Measurements from ENCODE around the gene PRAMEF20. TPM values are rescaled to one million over a fixed set of nuclear protein-coding genes. Genes with fewer than 3 reads are reported as not detected.

The PRAMEF20 gene
- total RNA-seq, 1 donor from 2014 or later = not detected

DNA sequence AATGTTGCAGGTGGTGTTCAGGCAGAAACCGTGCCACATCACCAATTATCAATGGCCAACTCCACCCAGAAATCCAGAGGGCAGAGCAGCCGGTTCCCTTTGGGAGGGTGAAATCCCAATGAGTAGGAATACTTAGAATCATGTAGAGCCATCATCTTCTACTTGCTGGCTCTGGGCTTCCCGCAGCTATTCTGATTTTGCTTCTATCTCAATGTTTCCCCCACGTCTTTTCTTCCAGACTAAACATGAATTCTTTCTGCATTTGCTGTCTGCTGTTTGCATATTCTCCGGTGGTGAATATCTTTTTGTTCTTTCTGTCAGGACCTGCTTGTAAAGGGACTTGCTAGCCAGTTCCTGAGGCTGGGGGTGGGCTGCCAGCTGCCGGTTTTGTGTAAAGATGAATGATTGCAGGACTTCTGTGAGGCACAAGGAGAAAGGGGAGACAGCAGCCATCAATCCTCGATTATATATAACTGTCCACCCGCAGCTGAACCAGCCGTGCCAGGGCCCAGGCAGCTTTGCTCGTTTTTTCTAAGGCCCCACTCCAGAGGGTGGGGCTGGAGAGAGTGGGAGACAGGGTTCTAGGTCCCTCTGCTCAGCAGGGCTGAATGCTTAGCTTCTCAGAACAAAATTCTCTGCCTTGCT lies 33.2 kb downstream of the PRAMEF20 start:
- no peak overlapping the region for H3K9ac ChIP-seq
- no peaks in the 10 kb centered on the region for H4K20me1 ChIP-seq (ENCODE audit: low read depth)
- H3K9me3 ChIP-seq (ENCODE audit: low read depth) = no peaks in the 10 kb centered on the region
- Mint-ChIP-seq H3K27me3 (ENCODE audit: insufficient read depth, low read depth) (peaks cover 3% of the 10 kb centered on the region), H3K9me3 (no peaks in the 10 kb centered on the region), H3K27ac (no peak overlapping the region), H3K36me3 (no peaks in the 10 kb centered on the region), H3K4me3 (no peak overlapping the region), H3K4me1 (peaks cover 3% of the 10 kb centered on the region)
- no peaks in the 10 kb centered on the region for H3F3A ChIP-seq (ENCODE audit: low read depth)
- no peaks in the 10 kb centered on the region for H3K27me3 ChIP-seq
- no peak for DNase-seq (ENCODE audit: low spot score)
- H3K27ac ChIP-seq = no peak overlapping the region
- TF ChIP-seq EZH2 (IDR thresholded peaks at IDR 0.05) (no peak), EZH2phosphoT487 (IDR thresholded peaks at IDR 0.05) (no peak)
- TF ChIP-seq, protein P1, sequence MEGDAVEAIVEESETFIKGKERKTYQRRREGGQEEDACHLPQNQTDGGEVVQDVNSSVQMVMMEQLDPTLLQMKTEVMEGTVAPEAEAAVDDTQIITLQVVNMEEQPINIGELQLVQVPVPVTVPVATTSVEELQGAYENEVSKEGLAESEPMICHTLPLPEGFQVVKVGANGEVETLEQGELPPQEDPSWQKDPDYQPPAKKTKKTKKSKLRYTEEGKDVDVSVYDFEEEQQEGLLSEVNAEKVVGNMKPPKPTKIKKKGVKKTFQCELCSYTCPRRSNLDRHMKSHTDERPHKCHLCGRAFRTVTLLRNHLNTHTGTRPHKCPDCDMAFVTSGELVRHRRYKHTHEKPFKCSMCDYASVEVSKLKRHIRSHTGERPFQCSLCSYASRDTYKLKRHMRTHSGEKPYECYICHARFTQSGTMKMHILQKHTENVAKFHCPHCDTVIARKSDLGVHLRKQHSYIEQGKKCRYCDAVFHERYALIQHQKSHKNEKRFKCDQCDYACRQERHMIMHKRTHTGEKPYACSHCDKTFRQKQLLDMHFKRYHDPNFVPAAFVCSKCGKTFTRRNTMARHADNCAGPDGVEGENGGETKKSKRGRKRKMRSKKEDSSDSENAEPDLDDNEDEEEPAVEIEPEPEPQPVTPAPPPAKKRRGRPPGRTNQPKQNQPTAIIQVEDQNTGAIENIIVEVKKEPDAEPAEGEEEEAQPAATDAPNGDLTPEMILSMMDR (IDR thresholded peaks at IDR 0.05) = no peak
- H3K36me3 ChIP-seq = no peaks in the 10 kb centered on the region
- no peak overlapping the region for H3K4me3 ChIP-seq
- no peak overlapping the region for H3K4me2 ChIP-seq
- H2AFZ ChIP-seq (replicated peaks) = no peak overlapping the region
- no peaks in the 10 kb centered on the region for H3K79me2 ChIP-seq (ENCODE audit: low read depth)
- no peaks in the 10 kb centered on the region for H3K4me1 ChIP-seq

DNA sequence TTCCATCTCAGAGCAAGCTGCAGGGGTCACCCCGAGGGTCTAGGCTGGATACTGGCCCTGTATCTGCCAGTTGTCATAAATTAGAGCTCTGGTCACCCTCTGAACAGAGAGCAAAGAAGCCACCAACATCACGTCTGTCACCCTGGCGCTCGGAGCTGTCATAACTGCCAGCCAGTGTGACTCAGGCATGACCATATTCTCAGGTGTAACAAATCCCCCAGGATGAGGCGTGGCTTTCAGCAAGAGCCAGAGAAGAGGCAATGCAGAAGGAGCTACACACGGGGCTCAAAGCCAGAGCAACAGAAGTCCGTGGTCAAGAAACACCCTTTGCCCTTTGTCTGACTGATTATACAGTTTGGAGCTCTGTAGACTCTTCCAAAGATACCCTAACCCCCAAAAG lies 40.0 kb downstream of the PRAMEF20 start:
- H3K79me2 ChIP-seq (ENCODE audit: low read depth) = no peaks in the 10 kb centered on the region
- no peak overlapping the region for H3K4me3 ChIP-seq
- no peak overlapping the region for H3K27ac ChIP-seq
- H3K27me3 Mint-ChIP-seq (ENCODE audit: insufficient read depth, low read depth) = peaks cover 8% of the 10 kb centered on the region
- no peak overlapping the region for H3K9ac ChIP-seq
- no peaks in the 10 kb centered on the region for H4K20me1 ChIP-seq (ENCODE audit: low read depth)
- no peaks in the 10 kb centered on the region for H3K9me3 ChIP-seq (ENCODE audit: low read depth)
- no peaks in the 10 kb centered on the region for H3F3A ChIP-seq (ENCODE audit: low read depth)
- no peak overlapping the region for H3K4me2 ChIP-seq
- H3K36me3 Mint-ChIP-seq = no peaks in the 10 kb centered on the region
- no peak overlapping the region for H3K4me3 Mint-ChIP-seq
- DNase-seq (ENCODE audit: low spot score) = no peak
- no peak overlapping the region for H2AFZ ChIP-seq (replicated peaks)
- H3K9me3 Mint-ChIP-seq = no peaks in the 10 kb centered on the region
- H3K27ac Mint-ChIP-seq = no peak overlapping the region
- H3K4me1 ChIP-seq = no peaks in the 10 kb centered on the region
- no peaks in the 10 kb centered on the region for H3K4me1 Mint-ChIP-seq
- TF ChIP-seq EZH2phosphoT487 (IDR thresholded peaks at IDR 0.05) (no peak), EZH2 (IDR thresholded peaks at IDR 0.05) (no peak)
- TF ChIP-seq, protein P1 (IDR thresholded peaks at IDR 0.05) = no peak
- H3K36me3 ChIP-seq = no peaks in the 10 kb centered on the region
- no peaks in the 10 kb centered on the region for H3K27me3 ChIP-seq

DNA sequence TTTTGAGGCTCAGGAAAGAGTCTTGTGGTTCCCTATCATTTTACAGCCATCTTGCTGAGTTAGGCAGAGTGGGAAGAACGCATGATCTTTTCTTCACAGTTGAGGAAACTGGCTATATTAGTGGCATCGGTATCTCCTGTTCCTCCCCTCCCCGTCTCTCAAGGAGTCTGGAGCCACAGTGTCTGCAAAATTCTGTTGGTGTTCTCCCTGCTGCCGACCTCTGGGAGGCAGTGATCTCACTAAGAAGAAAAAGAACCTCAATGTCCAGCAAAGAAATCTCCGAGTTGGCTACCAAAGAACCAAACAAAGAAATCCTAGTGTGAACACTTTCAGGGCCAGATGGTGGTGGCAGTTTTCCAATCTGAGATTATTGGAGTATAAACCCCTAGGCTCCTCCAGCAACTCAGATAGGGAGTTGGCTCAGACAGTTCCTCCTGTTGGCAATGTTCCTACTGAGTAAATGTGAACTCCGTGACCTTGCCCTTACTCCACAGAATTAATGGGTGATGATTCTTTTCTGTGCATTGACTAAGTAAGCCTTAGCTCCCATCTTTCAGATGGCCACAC lies 41.2 kb downstream of the PRAMEF20 start:
- H3K4me1 ChIP-seq = no peaks in the 10 kb centered on the region
- no peaks in the 10 kb centered on the region for H4K20me1 ChIP-seq (ENCODE audit: low read depth)
- H3K4me3 ChIP-seq = no peak overlapping the region
- TF ChIP-seq EZH2phosphoT487 (IDR thresholded peaks at IDR 0.05) (no peak), EZH2 (IDR thresholded peaks at IDR 0.05) (no peak)
- TF ChIP-seq, protein P1 (IDR thresholded peaks at IDR 0.05) = no peak
- H3K9ac ChIP-seq = no peak overlapping the region
- H3K36me3 ChIP-seq = no peaks in the 10 kb centered on the region
- Mint-ChIP-seq H3K27me3 (ENCODE audit: insufficient read depth, low read depth) (peaks cover 8% of the 10 kb centered on the region), H3K27ac (no peak overlapping the region), H3K4me1 (peaks cover 3% of the 10 kb centered on the region), H3K9me3 (no peaks in the 10 kb centered on the region), H3K36me3 (no peaks in the 10 kb centered on the region), H3K4me3 (no peak overlapping the region)
- H3K9me3 ChIP-seq (ENCODE audit: low read depth) = no peaks in the 10 kb centered on the region
- H3F3A ChIP-seq (ENCODE audit: low read depth) = no peaks in the 10 kb centered on the region
- H3K4me2 ChIP-seq = no peak overlapping the region
- DNase-seq (ENCODE audit: low spot score) = no peak
- no peak overlapping the region for H2AFZ ChIP-seq (replicated peaks)
- H3K27me3 ChIP-seq = no peaks in the 10 kb centered on the region
- no peak overlapping the region for H3K27ac ChIP-seq
- no peaks in the 10 kb centered on the region for H3K79me2 ChIP-seq (ENCODE audit: low read depth)

Measured in neural progenitor cell (in vitro differentiated cells).